Mesodermal cell (in vitro differentiated cells): ENCODE measurements around the gene VOPP1.

Experiments
- H3K27ac ChIP-seq: 2 replicates; pipeline ENCODE4 v1.7.0; 2013; ENCODE audit warnings: mild to moderate bottlenecking, low read depth, low read length, moderate library complexity; ENCODE audit not compliant: severe bottlenecking
- H3K36me3 ChIP-seq: 2 replicates; pipeline ENCODE4 v1.7.1; 2013; ENCODE audit warnings: mild to moderate bottlenecking, low read length, moderate library complexity; ENCODE audit not compliant: control insufficient read depth, insufficient read depth
- H3K4me1 ChIP-seq: one replicate; pipeline ENCODE4 v1.7.1; 2013; ENCODE audit warnings: mild to moderate bottlenecking, low read length; ENCODE audit not compliant: insufficient read depth, control insufficient read depth, poor library complexity, severe bottlenecking
- H3K4me3 ChIP-seq: 2 replicates; pipeline ENCODE4 v1.7.0; 2013; ENCODE audit warnings: low read length, control low read depth, mild to moderate bottlenecking; ENCODE audit not compliant: insufficient read depth, poor library complexity, severe bottlenecking; ENCODE audit errors: extremely low read depth
- H3K9me3 ChIP-seq: 2 replicates; pipeline ENCODE4 v1.7.1; 2013; ENCODE audit warnings: mild to moderate bottlenecking, low read length, moderate library complexity; ENCODE audit not compliant: control insufficient read depth
- WGBS, 2 experiments: methylation state at CpG; one replicate each; pipeline ENCODE4 v1.1.5; 2013; ENCODE audit warnings: missing lambda C conversion rate in 2 of 2; ENCODE audit not compliant: insufficient coverage in 2 of 2; 5-methylcytosine and 5-hydroxymethylcytosine counted together

VOPP1 gene

DNA sequence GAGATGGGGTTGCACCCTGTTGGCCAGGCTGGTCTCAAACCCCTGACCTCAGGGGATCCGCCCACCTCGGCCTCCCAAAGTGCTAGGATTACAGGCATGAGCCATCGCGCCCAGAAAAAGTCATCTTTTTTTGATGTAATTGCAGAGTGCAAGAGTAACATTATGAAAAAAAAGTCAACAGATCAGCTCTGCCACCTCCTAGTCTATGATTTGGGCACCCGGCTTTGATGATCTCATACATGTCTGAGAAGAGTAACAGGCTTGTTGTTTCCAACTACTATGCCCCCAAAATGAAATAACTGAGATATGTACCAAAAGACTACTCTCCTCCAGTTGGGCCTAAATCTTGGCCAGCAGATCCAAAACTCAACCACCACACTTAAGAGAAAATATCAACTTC, 40.8 kb downstream of the VOPP1 start:
- Histone ChIP-seq H3K27ac (no peak overlapping the region), H3K4me3 (no peak overlapping the region), H3K4me1 (peaks cover 30% of the 10 kb centered on the region), H3K36me3 (no peaks in the 10 kb centered on the region), H3K9me3 (no peaks in the 10 kb centered on the region)
- WGBS, 2 experiments, result 85% methylated on average over 4 of the region's 5 CpGs; no CpG with 5 or more reads in 1 of the 2 experiments

DNA sequence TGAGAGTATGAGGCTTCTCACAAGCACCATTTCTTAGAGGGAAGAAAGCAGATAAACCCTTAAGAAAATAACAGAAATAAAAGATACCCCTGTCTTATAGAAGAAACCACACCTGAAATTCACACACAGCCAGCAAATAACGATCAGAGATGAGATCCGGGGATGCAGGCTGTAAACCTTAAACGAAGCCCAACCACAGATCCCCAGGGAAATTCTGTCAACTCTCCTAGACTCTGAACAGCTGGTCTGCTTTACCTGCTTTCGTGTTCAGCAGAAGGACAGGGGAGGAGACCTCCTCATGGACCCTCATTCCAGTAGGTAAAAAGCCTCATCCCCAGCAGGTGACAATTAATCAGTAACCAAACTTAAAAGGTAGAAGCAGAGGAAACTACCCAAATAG, 45.0 kb downstream of the VOPP1 start:
- 17 to 52% methylated on average over 2 to 4 of the region's 4 CpGs for WGBS, 2 experiments
- H3K4me3 ChIP-seq, result no peak overlapping the region
- no peak overlapping the region for H3K27ac ChIP-seq
- H3K9me3 ChIP-seq, result no peaks in the 10 kb centered on the region
- no peaks in the 10 kb centered on the region for H3K4me1 ChIP-seq
- H3K36me3 ChIP-seq, result no peaks in the 10 kb centered on the region

DNA sequence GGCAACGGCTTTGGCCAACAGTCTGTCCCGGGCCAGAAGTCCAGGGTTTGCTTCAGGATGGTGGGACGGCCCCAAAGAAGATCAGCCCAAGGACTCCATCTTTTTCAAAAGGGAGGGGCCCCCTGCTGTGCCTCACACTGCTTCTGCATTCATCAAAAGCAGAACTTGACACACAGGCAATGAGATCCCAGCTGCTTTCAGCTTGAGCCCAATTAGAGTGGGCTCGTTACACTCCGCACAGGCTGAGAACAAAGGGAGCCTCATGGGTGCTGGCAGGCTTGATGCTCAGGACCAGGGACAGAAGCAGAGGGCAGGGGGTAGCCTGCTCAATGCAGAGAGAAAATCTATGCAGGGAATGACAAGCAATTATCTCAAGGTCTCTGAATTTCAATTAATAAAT, 45.5 kb downstream of the VOPP1 start:
- Histone ChIP-seq H3K9me3 (no peaks in the 10 kb centered on the region), H3K4me1 (no peaks in the 10 kb centered on the region), H3K27ac (no peak overlapping the region), H3K36me3 (no peaks in the 10 kb centered on the region), H3K4me3 (no peak overlapping the region)
- 52 to 68% methylated on average over 5 of the region's 5 CpGs for WGBS, 2 experiments

DNA sequence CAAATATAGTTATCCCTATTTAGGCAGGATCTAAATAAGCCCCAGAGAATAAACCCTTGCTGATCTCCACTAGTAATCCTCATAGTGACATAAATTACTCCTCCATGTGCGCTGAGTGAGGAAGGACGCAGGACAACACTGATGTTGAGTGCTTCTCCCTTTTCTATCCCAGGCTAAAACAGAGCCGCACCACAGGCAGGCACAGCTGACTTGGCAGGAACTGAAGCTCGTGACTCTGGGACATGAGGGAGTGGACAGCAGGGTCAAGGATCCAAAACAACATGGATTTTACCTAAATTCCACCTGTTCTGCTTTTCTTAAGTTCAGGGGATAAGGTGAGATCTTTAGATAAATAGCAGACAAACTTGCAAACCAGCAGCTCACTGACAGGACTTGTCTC, 46.0 kb downstream of the VOPP1 start:
- no peak overlapping the region for H3K27ac ChIP-seq
- 100% methylated on average over 2 of the region's 4 CpGs for WGBS, 2 experiments

GRCh38 chr7:55524558-55525310, 47.6 kb downstream of the VOPP1 start:
- Histone ChIP-seq H3K9me3 (no peaks in the 10 kb centered on the region), H3K27ac (no peak overlapping the region), H3K4me1 (no peaks in the 10 kb centered on the region), H3K36me3 (peaks cover 13% of the 10 kb centered on the region), H3K4me3 (no peak overlapping the region)
- 91 to 93% methylated on average over 15 to 21 of the region's 21 CpGs for WGBS, 2 experiments

More for the DNA sequence above, 46.0 kb downstream of the VOPP1 start:
- Histone ChIP-seq H3K4me1 (no peaks in the 10 kb centered on the region), H3K36me3 (no peaks in the 10 kb centered on the region), H3K4me3 (no peak overlapping the region), H3K9me3 (no peaks in the 10 kb centered on the region)

- 83 to 100% methylated on average over 2 of the region's 2 CpGs for WGBS, 2 experiments
- Histone ChIP-seq H3K9me3 (no peaks in the 10 kb centered on the region), H3K36me3 (peaks cover 26% of the 10 kb centered on the region), H3K4me3 (no peak overlapping the region), H3K4me1 (no peaks in the 10 kb centered on the region), H3K27ac (no peak overlapping the region)
Measured at GRCh38 chr7:55523366-55523765, 48.9 kb downstream of the VOPP1 start.

DNA sequence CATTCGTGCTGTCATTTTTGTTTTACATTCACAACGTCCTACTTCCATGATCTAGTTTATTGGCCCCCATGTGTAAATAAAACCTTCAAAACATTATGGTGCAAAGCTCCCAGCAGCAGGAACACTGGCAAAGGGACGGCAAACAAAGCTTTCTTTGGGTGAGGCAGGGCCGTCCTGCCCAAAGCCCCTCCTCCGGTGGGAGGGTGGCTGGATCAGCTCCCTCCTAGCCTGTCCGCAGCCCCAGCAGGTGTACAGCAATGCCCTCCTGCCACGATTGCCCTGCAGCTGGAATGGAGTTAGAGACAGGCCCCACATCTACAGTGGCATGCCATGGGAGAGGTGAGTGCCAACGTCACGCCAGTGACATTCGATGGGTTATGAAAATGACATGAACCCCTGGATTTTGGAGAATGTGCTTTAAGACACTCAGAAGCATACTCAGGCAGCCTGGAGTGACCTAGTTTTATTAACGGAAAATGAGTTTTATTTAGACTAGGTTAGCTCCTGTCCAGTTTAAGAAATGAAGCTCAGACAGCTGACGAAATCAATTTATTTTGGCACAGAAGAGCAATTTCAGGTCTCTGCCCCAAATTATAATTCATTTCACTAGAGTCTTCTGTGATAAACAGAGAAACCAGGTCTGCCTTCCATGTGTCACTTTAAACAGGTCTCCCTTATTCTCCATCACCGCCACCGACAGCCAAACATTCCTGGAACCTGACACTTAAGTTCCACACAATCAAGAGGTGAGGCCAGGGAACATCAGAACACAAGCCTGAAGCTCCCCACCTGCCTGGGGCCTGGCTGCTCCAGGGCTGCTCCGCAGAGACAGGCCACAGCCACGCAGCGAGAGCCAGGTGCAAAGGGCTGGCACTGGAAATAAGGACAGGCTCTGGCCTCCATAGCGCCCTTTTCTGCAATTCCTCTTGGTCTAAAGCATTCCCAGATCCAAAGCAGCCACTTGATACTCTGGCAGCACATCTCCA, 50.1 kb downstream of the VOPP1 start:
- H3K27ac ChIP-seq, result no peak overlapping the region
- 84 to 85% methylated on average over 12 to 16 of the region's 18 CpGs for WGBS, 2 experiments
- peaks cover 38% of the 10 kb centered on the region for H3K36me3 ChIP-seq
- no peaks in the 10 kb centered on the region for H3K9me3 ChIP-seq
- H3K4me1 ChIP-seq, result no peaks in the 10 kb centered on the region
- no peak overlapping the region for H3K4me3 ChIP-seq

DNA sequence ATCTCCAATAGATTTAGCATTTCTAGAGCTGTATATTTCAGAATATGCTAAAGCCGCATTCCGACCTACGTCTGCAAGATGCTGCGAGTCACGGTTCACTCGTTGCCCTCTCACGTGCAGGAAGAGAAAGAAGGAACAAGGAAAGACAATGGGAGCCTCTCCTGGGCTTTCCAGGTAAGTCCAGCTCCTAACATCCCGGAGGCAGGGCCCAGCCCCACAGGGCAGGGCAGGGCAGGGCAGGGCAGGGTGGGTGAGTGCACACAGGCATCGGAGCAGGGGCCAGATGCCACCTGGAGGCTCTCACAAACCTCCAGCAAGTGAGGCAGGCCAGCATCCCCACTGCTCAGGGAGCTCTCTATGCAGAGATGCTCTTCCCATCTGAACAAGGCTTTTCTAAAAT, 50.8 kb downstream of the VOPP1 start:
- peaks cover 40% of the 10 kb centered on the region for H3K36me3 ChIP-seq
- no peaks in the 10 kb centered on the region for H3K9me3 ChIP-seq
- no peaks in the 10 kb centered on the region for H3K4me1 ChIP-seq
- no peak overlapping the region for H3K4me3 ChIP-seq
- 83 to 88% methylated on average over 8 to 9 of the region's 9 CpGs for WGBS, 2 experiments
- no peak overlapping the region for H3K27ac ChIP-seq

GRCh38 chr7:55520426-55521140, 51.7 kb downstream of the VOPP1 start:
- Histone ChIP-seq H3K27ac (no peak overlapping the region), H3K4me1 (peaks cover 6% of the 10 kb centered on the region), H3K36me3 (peaks cover 49% of the 10 kb centered on the region), H3K9me3 (no peaks in the 10 kb centered on the region), H3K4me3 (no peak overlapping the region)
- 91 to 93% methylated on average over 5 to 9 of the region's 13 CpGs for WGBS, 2 experiments

DNA sequence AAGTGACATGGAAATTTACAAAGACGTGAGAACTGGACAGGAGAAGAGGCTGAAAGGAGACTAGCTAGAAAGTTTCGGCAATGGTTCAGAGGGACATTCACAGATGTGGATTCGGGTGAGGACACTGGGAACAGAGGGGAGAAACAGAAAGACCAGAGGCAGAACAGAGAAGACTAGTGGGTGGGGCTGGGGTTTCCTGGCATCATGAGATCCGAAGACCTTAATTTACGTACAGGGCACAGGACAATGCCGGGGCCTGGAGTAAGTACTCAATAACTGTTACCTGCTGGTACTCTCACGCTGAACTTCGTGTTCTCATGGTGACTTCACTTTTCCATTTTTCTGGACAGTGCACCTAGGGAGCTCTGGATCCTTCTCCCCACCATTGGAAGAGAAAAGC, 53.5 kb downstream of the VOPP1 start:
- peaks cover 7% of the 10 kb centered on the region for H3K4me1 ChIP-seq
- 92 to 95% methylated on average over 8 of the region's 8 CpGs for WGBS, 2 experiments
- no peaks in the 10 kb centered on the region for H3K9me3 ChIP-seq
- H3K36me3 ChIP-seq, result peaks cover 58% of the 10 kb centered on the region
- H3K4me3 ChIP-seq, result no peak overlapping the region
- H3K27ac ChIP-seq, result no peak overlapping the region
